Peyer's patch (tissue), 4 donors: ENCODE data around the gene STAMBP.

Experiments used
- CTCF ChIP-seq, 6 experiments: fragments of 450-650 bp in 4 of 6; fragments of 200-600 bp in 2 of 6; sonication (generic) in 1 of 6; IDR thresholded peaks; one replicate each; pipeline ENCODE4 v1.5.1; 2017 to 2019; ENCODE audit warnings: antibody characterized with exemption in 6 of 6, mild to moderate bottlenecking in 3 of 6, moderate library complexity in 1 of 6
- POLR2A ChIP-seq, 2 donors: fragments of 450-650 bp; IDR thresholded peaks; one replicate each; pipeline ENCODE4 v1.5.1; 2017; ENCODE audit warnings: antibody characterized with exemption in 2 of 2, mild to moderate bottlenecking in 2 of 2, moderate library complexity in 2 of 2

- TF ChIP-seq POLR2A (IDR thresholded peaks at IDR 0.05) (no peak), CTCF (IDR thresholded peaks at IDR 0.05) (no peak)
Observed at GRCh38 chr2:73913414-73914054, 84.8 kb downstream of the STAMBP start.
